ENCODE results near the gene RND2. TPM values are rescaled to one million over a fixed set of nuclear protein-coding genes. Genes with fewer than 3 reads are reported as not detected.

RND2 gene
- total RNA-seq, 1 donor from 2014 or later, result 0.46 TPM

DNA sequence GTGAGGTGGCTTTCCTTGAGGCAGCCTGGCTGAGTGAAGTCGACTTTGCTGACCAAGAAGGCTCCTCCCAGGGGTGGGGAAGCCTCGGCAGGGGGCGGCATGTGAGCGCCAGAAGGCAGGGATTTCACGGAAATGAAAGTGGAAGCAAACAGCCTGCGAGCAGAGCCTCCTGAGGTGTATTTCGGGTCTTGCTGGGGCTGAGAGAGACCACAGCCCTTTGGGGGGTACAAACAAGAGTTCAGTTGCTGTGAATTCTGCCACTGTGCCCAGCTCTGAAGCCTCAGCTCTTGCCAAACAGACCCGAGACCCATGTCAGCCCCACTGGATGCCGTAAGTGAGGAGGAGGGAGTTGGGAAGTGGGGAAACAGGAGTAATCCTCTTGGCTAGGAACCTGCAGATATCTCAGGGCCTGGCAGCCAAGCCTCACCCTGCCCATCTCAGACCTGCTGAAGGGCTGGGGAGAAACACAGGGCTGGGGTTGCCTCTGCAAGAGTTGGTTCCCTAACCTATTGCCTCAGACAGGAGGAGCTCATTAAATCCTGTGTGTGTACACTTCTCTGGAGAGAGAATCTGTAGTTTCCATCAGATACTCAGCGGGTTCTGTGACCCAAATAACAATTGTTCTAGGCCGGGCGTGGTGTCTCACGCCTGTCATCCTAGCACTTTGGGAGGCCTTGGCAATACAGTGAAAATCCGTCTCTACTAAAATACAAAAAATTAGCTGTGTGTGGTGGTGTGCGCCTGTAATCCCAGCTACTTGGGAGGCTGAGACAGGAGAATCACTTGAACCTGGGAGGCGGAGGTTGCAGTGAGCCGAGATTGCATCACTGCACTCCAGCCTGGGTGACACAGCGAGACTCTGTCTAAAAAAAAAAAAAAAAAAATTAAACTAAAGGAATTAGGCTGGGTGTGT lies 18.1 kb upstream of the RND2 start, which contains the start of gene IFI35:
Gene IFI35 (plus strand): TSS at position 146 of the 913 bp plus-strand sequence. CDS start 164 bp downstream, at position 310.
- peak; percentile 39 for DNase-seq (ENCODE audit: low read depth, low spot score)

DNA sequence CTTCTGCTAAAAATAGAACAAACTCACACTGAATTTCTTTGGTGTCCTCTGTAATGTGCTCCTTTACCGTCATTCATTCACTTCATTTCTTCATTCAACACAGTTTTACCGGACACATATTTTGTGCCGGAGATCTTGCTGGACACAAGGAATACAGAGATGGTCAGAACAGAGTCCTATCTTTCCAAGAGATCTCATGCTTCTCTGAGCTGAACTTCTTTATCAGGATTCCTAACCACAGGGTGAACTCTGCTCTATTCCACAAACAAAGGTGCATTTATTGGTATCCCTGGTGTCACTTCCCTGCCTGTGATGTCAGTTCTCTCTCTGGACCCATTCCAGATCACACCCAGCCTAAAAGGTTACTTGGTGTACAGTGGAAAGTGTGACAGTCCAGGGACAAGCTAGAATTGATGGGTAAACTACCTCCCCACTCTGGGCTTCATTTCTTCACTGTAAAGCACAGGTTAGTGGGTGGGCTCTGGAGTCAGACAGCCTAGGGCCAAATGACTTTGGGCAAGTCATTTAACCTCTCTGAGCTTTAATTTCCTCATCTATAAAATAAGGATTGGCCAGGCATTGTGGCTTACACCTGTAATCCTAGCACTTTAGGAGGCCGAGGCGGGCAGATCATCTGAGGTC lies 14.2 kb upstream of the RND2 start:
- DNase-seq (ENCODE audit: low read depth, low spot score), result no peak

GRCh38 chr17:43011728-43012472 lies 13.1 kb upstream of the RND2 start:
- no peak for DNase-seq (ENCODE audit: low read depth, low spot score)

- DNase-seq (ENCODE audit: low read depth, low spot score), result no peak
Measured at GRCh38 chr17:43013296-43013695, 11.7 kb upstream of the RND2 start.

DNA sequence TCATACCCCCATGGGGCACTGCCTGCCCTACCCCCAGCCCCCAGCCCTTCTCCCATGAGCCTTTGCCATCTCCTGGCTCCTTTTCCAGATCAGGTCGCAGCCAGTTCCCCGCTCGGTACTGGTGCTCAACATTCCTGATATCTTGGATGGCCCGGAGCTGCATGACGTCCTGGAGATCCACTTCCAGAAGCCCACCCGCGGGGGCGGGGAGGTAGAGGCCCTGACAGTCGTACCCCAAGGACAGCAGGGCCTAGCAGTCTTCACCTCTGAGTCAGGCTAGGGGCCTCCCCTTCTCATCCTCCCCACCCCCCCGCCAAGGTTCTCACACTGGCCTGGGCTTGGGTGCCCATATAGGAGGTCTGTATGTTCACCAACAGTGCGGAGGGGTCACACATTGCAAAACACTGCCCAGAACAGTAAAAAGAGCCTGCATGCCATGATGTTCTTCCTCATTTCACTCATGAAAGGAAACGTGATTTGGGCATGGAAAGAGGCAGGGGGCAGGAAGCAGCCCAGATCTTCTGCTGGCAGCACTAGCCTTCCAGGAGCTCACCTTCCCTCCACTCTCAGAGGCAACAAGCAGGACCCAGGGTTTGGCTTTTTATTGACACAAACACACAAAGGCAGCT lies 10.9 kb upstream of the RND2 start:
- DNase-seq (ENCODE audit: low read depth, low spot score), result no peak

DNA sequence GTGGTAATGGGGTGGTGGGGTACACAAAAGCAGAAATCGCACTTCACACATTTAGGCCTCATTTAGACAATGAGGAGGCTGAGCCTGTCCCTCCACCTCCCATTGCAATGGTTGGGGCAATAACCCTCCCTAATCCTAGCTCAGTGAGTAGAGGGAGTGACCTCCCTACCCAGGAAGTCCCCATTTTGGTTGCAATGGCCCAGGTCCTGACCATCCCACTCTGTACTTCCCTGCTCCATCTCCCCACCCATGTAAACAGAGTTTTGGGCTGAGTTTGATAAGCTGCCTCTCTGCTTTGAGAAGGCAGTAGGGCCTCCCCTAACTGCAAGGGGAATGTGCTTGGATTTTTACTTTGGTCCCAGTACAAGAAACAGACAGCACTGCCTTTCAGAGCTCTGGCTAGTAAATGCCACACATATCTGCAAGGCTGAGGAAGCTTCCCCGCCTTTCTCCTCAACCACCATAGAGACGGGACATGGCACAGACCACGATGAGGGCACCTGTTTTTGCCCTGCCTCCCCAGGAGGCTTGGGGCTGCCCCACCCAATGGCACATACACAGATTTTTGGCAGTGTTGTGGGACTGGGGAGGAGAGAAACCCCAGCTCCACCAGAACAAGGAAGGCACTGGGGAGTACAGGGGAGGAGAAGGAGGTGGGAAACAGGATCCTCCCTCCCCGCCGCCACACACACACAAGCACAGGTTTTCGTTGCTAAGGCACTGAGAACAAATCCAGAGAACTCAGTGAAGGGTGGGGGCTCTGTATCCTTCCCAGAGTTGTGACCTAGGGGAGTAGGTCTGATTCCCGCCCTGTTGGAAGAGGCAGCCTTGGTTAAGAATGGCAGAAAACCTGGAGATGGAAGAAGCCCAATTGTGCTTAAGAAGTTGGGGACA lies 10.1 kb upstream of the RND2 start:
- no peak for DNase-seq (ENCODE audit: low read depth, low spot score)

GRCh38 chr17:43015579-43015978 lies 9.5 kb upstream of the RND2 start:
- DNase-seq (ENCODE audit: low read depth, low spot score), result peak; percentile 32

DNA sequence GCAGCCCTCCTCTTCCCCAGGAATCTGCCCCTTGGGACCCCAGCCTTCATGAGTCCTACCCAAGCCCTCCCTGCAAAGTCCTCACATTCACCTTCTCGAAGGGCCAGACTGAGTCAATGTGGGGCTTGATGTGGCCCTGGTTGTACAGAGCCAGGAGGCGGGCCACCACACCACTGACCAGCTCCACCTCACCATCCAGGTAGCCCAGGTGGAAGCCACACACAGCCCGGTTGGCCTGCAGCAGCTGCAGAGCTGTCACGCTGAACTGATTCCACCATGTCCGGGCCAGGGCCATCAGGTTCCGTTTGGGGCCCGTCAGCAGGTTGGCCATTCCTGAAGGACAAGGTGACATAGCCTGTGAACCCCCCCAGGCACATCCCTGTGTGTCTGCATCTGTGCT lies 8.8 kb upstream of the RND2 start:
- DNase-seq (ENCODE audit: low read depth, low spot score), result no peak

- no peak for DNase-seq (ENCODE audit: low read depth, low spot score)
Measured at GRCh38 chr17:43018008-43018853, 6.8 kb upstream of the RND2 start.

DNA sequence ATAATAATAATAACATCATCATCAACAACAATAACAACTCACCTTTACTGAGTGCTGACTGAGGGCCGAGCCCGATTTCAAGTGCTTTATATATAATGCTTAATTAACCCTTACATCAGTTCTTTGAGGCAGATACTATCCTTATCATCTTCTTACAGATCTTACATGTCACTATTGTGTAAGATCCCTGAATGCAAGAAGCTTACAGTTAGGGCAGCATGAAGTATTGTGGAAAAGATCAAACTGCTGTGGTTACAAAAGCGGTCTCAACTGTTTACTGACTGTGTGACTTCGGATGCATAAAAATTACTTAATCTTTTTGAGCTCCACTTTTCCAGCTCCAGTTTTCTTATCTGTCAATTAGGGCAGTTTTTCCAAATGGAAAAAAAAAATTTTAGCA lies 6.1 kb upstream of the RND2 start:
- no peak for DNase-seq (ENCODE audit: low read depth, low spot score)

DNA sequence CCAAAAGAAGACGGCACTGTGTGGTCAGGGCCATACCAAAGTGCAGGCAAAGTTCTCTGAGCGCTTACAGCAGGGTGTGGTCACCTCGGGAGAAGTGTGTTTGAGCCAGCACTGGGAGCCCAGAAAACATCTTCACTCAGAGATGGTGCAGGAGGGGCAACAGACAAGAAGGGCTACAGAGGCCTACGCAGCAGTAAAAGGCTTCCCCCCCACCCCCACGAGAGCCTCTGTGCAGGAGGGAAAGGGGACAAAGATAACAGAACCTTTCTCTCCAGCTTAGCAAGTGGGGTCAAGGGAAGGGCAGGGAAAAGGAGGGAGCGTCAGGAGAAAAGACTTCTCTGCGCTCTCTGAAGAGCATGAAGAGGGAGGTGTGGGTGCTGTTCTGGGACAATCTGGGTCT lies 5.6 kb upstream of the RND2 start:
- no peak for DNase-seq (ENCODE audit: low read depth, low spot score)

DNA sequence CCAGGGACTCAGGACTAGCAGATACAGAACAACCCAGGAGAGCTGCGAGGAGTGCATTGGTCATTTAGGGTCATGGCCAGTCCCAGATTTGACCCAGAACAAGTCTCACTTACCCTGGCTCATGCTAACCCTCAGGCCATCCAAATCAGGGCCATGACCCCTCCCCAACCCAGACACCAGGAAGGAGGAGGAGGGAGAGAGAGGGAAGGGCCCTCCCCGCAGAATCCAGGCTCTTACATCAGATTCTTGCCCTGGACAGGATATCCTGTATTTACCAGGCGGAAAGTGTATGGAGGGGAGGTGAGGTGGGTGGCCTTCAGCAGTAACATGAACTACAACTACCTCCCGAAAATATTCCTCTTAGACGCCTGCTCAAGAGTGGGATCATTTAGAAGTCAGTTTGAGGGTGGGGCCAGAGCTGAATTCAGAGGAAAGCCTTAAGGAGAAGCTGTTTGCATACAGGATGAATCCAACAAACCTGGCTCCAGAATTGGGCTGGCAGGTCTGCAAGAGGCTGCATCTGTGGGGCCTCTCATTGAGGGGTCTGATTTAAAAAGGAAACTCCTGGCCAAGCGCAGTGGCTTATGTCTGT lies 4.9 kb upstream of the RND2 start:
- no peak for DNase-seq (ENCODE audit: low read depth, low spot score)

DNA sequence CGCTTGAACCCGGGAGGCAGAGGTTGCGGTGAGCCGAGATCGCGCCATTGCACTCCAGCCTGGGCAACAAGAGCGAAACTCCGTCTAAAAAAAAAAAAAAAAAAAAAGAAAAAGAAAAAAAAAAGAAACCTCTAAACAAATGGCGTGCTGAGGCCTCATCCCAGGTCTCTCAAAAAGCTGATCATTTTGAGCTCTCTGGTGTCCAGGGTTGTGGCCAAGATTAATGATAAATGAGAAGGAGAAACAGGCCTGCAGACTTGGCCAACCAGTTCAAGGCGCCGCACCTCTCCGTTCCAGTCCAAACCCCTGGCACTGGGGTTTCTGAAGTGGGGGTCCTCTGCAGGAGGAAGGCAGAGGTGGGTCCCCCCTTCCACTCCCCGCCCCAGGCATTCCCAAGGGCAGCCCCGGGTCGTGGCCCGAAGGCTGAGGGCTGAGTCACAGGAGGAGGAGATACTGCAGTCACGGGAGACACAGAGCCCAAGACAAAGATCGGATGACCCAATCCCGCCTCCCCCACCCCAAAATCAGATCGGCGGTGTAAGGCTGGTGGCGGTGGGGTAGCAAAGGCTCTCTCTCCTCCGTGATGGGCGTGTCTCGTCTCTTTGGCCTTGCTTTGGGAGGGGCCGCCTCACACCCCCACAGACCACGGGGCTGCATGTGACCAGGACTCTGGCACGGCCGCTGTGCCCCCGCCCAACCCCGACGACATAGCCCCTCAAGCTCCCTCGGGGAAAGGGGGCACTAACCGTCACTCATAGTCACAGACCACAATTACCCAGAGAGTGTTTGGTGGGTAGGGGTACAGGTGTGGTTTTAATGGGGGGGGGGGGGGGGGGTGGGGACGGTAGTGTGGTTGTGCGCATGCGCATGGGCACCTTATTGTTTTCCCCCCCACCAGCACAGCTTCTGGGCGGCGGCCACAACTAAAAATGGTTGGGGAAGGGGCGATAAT lies 4.0 kb upstream of the RND2 start:
- DNase-seq (ENCODE audit: low read depth, low spot score), result no peak

DNA sequence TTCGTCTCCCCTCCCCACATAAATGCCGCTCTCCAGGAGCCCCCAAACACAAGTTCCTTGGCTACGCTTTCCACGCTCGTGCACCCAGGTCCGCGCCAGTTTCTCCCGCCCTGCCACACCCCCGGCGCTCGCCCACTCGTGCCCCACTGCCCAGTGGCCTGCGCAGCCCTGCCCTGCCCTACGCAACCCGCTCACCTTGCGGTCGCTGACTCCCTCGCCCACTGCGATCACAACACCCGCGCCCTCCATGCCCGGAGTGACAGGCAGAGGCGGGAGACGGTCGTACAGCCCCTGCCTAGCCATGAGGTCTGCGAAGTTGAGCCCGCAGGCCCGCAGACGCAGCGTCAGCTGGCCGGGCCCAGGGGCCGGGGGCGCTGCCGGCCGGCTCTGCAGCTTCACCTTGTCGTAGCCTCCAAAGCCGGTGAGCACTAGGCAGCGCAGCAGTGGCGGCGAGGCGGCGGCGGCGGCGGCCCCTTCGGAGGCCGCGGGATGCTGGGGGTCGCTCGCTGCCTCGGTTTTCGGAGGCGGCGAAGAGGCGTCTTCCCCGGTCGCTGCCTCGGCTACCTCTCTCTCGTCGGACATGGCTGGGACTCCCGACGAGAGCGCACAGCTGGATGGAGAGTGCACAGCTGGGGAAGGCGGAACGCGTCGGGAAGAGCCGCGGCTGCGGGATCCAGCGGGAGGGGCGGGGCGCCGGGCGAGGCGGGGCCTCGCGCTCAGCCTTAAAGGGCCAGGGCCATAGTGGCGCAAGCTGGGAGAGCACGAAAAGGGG lies 3.1 kb upstream of the RND2 start, which contains the start of gene VAT1:
Gene VAT1 (minus strand): TSS at position 645 of the 772 bp plus-strand sequence. CDS start 63 bp downstream, at position 582.
- DNase-seq (ENCODE audit: low read depth, low spot score), result no peak

GRCh38 chr17:43025290-43025657 lies 243 bp downstream of the RND2 start:
- DNase-seq (ENCODE audit: low read depth, low spot score), result no peak

- DNase-seq (ENCODE audit: low read depth, low spot score), result no peak
Measured at GRCh38 chr17:43025766-43026537, 921 bp downstream of the RND2 start.
